Activated effector memory CD4-positive, alpha-beta T cell treated with Interleukin-2 at 50 U/mL for 16 hours (primary cell): ENCODE data around the gene PRELID3B.

Experiments used
- DNase-seq: peaks from one replicate; pipeline ENCODE4 v3.0.0-alpha.2; 2020

The PRELID3B gene

DNA sequence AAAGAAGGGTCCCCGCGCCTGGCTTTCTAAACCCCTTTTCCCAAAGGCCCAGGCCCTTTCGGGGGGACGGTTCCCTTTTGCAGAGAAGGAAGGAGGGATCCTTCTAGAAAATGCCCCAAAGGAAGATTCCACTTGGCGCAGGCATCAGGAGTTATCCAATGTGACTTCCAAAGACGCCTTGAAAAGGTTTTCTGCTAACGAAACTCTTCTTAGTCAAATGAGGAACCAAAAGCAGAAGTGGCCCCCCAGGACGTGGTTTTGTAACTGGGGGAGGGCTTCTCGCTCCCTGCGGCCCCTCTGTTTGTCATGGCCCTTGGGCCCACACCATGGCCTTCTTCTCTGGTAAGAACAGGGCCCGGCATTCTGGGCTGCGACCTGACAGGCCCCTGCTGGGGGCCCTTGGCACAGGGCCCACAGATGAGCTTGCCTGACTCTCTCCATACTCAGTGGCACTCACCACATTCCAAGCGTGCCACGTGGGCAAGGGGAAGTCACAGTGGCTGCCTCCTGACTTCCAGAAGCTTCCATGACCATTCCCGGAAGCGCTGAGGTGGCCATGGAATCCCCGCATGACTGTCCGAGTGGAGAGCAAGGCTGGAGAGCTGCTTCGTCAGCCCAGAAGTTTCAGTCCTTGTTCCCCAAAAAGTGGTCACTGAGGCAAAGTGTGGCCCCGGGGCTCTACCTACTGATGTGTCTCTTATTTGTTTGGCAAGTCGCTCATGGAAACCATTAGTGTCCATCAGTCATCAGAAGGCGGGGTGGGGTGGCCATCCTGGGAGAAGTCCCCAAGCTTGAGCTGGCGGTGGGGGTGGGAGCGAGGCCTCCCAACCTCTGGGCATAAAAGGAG is 34.7 kb downstream of the PRELID3B start:
- DNase-seq = no peak

DNA sequence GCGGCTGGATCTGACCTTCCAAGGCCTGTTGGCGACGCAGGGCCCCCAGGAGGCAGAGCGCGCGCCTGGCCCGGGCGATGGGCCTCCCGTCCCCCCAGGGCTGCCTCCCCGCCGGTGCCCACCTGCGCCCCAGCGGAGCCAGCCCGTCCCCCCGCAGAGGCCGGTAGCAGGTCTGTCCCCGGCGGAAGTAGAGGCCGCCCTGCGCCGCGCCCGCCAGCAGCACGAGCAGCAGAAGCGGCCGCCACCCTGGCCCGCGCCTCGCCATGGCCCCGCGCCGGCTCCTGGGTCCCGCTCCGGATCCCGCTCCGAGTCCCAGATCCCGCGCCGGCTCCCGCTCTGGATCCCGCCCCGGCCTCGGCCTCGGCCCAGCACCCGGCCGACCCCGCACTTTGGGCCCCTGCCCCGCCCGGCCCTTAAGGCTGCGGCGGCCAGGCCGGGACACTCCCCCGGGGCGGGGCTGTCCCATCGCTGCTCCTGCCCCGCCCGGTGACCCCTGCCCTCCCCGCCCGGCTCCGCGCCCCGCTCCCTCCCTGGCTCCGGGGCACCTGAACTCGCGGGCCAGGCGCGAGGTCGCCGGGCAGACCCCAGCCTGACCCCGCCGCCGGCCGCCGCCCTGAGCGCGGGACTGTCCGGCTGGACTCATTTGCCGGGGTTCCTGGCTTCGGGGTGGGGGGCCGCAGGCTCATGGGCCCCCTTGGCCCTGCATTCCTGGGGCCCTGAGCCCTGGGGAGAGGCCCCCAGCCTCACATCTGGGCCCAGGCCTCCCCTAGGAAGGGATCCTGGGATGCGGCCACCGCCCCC is 35.5 kb downstream of the PRELID3B start, which contains the start of gene CTSZ:
TSS of gene CTSZ (minus strand) at position 391 of the 801 bp plus-strand sequence. CDS start at position 265, 126 bp downstream.
- DNase-seq = peak; percentile 27

DNA sequence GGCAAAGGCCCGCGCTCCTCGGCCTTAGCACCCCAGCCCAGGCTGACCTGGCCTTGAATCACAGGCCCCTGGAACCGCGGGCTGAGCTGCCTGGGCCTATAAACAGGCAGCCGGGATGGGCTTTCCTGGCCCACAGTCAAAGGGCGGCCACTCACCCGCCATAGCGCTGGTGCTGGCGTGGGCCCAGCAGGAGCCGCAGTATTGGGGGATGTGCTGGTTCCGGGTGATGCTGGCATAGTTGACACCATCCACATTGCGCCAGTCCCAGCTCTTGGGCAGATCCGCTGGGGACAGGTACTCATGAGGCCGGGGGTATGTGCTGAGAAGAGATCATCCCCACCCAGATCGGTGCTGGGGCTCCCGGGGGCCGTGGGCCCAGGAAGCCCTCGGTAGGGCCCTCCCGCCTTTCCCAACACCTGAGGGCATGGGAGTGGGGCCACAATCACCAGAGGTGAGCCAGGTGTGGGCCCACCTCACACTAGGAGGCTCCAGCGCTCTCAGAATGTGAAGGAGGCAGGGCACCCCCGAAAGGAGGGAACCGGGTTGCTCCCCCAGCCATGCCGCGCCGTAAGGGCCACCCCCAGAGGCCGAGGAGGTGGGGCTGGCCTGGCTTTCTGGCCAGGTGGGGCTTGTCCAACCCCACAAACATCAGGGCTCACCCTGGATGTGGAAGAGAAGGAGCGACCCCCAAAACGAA is 36.3 kb downstream of the PRELID3B start:
- no peak for DNase-seq

DNA sequence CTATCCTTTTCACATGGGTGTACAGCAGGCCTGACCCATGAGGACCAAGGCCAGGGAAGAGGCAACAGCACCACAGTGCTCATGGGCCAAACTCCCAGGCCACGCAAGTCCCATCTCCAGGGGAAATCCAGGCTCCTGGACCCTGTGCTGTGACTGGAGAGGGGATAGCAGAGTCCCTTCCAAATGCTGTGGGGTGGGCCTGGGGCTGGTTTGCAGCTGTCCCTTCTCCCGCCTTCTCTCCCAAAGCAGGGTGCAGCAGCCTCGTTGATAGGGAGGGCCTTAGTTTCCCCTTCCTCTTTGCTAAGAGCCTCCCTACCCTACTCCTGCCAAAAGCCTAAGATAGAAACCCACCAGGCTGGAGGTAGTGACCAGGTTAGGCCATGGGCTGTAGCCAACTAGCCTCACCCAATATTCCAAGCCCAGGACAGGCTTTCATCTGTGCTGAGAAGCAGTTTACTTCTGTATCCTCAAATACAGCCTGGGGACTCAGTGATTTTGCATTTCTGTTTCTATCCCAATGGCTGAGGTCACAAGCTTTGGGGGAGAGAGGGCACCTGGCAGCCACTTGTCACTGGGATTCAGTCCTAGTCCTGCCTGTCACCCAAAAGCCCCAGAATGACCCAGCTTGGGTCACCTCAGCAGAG is 36.9 kb downstream of the PRELID3B start:
- DNase-seq = no peak

DNA sequence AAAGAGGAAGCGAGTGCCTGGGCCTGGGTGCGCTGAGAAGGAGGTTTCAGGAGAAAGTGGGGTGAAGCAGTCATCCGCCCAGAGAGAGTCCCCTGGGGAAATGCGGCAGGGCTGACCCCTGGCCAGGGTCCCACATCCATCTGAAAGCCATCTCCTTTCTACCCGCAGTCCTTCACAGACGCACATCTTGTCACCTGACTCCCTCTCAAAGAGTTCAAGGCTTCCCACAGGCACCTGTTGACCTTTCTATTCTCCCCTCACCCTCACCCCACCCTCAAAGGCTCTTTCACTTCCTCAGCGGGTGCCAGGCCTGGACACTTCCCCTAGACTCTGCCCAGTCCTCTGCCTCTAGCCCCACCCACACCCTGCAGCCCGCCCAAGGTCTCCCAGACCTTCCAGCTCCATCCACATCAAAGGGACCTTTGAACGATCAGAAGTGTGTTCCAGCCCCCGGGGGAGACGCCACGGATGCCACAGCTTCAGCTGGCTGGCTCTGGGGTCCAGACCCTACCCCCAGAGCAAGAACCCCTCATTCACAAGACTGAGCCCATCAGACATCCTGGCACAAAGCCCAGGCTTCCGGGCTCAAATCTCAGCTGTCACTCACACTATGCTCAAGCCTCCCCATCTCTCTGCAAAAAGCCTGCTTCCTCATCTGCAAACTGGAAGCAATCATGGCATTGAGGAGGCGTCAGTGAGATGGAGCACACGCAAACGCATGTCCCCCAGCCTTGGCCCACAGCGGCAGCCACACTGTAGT is 37.6 kb downstream of the PRELID3B start:
- DNase-seq = peak; percentile 36

DNA sequence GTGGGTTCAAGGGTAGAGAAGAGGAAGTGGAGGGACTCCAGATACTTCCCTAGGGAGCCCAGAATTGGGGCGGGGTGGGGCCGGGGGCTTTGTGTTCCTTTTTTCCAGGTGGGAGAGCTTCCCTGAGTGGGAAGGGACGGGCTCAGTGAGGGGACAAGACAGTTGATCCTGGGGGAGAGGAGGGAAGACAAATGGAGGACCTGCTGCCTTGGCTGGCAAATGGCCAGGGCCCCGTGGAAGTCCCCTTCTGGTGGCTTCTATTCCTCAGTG is 38.2 kb downstream of the PRELID3B start:
- DNase-seq = no peak

DNA sequence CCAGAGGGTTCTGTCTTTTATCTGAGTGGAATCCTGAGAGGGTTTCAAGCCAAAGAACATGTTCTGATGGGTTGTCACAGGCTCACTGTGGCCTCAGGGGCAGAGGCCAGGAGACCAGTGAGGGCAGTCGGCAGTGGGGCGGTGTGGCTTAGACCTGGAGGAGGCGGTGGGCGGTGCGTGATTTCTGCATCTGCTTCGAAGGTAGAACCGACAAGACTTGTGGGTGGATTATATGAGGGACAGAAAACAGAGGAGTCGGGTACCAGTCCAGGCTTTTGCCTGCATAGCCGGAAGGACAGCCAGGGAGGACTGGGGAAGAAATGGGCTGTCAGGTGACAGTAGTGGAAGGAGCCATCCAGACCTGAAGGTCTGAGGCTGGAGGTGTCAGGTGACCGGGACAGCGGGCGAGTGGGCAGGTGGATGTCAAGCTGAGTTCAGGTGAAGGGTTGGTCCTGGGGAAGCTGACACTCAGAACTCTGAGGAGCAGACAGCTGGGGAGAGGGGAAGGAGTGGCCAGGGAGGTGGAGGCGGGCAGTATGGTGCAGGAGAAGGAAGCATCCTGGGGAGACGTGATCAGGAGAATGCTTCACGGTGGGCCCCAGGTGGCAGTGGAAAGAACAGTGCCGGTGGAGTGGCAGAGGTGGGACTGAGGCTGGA is 38.6 kb downstream of the PRELID3B start:
- no peak for DNase-seq

DNA sequence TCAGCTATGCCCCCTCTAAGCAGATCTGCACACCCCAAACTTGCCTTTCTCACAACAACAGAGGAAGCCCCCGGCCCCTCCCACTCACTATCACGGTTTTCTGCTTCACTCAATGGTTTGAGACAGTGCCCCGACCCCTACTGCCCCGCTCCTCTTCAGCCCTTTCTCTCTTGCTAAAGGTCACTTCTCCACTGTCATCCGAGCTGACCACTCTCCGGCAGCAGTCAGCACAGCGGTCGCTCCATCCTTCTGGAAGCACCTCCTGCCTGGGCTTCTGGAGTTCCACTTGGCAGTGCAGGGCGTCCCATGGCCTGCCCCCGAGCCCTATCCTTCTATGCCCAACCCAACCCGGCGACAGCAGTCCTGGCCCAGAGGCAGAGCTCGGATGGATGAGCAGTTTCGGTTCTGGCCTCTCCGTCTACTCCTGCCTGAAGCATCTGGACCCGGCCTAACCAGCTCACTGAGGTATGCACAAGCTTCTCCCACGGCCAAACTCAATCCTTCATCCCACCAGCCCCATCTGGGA is 39.6 kb downstream of the PRELID3B start:
- no peak for DNase-seq

DNA sequence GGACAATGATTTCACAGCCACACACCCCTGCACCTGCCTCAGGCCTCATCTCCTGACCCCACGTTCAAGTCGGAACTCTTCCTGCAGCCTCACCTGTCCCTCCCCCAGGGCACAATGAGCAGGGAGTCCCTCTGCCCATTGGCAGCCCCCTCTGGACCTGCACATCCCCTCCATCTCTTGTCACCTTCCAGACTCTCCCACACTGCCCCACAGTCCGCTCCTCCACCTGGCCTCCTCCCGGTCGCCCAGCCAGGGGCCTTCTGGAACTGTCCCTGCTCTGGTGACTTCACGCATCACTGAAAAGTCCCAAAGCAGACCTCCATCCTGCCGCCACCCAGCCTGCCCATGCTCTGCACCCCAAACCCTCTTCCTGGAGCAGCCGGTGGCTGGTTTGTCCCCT is 40.2 kb downstream of the PRELID3B start:
- DNase-seq = no peak

DNA sequence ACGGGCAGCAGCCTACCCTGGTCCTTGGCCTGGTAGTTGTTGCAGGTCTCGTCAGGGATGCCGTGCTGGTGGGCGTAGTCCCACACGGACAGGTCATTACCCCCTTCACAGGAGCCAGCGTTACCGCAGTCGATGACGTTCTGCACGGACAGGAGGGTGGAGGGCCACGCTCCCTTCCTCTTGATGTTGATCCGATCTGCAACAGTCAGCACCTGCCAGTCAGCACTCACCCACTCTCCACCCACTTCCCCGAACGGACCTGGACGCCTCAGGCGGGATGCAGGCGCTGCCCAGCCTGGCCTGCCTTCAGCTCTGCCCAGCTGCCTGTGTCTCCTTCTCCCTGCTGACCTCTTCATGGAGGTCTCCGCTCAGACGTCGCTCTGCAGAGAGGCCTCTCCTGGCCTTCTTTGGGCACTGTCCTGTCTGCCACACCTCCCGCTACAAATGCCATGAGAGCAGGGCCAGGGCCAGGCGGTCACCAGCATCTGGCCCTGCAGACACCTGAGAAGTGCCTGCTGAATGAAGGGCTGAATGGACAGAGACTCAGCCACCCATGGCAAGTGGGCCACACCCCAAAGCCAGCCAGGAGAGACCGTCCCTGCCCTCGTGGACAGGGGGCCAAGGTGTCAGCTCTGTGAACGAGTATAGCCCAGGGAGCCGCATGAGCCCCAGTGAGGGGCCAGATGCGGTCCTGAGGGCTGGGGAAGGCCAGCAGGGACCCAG is 41.0 kb downstream of the PRELID3B start:
- DNase-seq = no peak

DNA sequence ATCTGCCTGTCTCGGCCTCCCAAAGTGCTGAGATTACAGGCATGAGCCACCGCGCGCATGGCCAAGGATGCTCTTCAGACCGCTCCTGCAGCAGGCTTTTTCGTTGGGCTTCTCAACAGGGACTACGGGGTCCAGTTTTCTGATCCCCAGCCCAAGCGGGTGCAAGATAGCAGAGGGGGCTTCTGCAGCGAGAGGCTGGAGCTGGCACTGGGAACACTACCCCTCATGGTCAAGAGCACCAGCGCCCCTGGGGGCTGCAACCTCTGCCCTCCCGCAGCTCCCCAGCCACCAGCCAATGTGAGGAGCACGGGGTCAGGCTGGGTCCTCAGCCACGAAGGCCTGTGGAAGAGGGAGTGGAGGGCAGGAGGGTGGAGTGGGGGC is 41.5 kb downstream of the PRELID3B start:
- no peak for DNase-seq

DNA sequence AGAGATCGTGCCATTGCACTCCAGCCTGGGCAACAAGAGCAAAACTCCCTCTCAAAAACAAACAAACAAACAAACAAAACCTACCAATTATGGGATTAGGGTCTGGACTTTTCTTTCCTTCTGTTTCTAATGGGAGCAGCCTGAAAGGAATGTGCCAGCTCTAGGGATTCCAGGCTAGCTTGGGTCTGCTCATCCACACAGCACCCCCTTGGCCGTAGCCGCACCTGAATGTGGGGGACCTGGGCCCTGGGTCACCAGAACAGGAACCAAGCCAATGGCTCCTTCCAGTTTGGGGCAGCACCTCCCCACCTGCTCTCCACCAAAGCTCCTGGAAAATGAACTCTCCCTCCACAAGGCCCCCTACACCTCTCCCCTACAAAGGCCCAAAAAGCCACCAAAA is 42.3 kb downstream of the PRELID3B start:
- no peak for DNase-seq

DNA sequence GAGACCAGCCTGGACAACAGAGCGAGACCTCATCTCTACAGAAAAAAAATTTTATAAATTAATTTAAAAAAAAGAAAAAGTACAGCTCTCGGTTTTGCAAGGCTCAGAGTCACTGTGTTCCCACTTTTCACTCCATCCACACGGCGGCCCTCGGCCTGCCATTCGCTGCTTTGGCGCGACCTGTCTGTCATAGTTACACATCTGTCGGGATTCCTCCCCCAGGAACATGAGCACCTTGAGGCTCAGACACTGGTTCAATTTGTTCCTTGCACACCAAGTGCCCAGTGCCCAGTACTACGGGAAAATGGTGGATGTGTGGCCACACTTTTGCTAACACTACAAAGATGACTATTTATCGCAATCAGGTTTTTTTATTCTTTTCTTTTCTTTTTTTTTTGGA is 43.9 kb downstream of the PRELID3B start:
- DNase-seq = no peak

DNA sequence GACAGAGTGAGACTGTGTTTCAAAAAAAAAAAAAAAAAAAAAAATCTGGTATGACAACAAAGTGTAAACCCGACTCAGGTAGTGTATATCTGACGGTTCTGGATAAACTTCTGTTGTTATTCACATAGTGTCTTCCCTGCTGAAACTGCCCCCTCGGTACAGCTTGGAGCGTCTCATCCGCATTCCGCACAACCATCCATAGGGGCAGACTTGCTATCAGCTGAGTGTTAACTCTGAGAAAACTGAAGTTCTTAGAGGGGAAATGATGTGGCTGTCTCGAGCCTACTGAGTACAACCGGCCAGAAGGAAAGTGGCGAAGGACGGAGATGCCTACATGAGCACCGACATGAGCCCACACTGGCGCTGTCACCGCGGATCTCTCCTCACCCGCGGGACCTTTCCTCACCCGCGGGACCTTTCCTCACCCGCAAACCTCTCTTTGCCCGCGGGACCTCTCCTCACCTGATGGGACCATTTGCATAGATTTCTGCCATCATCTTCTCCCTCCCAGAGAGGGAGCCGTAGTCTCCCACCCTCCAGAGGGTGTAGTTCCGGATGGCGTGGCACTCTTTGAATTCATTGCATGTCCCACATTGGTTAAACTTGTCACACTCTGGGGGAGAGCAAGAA is 45.3 kb downstream of the PRELID3B start:
- no peak for DNase-seq

DNA sequence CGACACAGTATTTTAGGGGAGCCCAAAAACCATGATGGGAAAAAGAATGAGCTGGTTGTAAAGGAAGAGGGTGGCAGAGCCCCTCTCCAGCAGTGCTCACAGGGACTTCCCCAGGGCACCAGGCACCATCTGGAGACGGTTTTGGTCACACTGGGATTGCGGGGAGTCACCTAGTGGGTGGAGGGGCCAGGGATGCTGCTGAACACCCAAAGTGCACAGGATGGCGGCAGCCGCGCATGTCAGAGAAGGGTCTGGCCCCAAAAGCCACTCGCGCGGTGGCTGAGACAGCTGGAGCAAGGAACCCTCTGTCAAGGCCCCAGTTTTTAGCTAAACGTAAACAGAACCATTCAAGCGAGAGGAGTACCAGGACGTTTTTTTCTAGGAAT is 46.4 kb downstream of the PRELID3B start:
- DNase-seq = no peak

DNA sequence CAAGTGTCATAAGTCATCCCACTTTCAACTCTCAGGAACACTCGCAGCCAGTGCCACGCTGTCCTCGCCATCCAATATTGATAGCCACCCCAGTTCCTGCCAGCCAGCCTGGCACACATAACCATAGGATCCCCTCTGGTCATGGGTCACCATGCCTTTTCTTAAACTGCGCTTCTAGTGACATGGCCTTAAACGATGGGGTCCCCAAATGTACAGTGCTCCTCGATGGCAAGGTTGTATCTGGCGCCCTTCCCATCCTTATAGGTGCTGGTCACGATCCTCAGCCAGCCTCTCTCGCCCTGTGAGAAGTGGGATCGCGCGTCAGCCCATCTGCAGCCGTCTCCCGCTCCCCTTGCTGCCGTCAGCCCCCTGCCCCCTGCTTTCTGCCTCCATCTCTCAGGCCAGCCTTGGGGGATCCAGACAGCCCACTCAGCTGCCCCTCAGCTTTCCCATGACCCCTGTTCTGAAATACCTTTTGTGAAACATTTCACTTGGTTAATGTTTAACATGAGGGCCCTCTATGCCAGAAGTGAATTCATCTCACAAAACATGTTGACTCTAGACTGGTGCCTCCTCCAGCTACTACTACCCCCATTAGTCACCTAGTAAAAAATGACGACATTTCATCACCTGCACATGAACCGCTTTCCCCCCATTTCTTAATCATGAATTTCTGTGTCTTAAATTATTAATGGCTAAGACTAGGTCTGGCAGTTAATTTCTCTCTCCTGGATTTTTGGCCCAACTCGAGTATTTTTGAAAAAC is 46.9 kb downstream of the PRELID3B start:
- no peak for DNase-seq

DNA sequence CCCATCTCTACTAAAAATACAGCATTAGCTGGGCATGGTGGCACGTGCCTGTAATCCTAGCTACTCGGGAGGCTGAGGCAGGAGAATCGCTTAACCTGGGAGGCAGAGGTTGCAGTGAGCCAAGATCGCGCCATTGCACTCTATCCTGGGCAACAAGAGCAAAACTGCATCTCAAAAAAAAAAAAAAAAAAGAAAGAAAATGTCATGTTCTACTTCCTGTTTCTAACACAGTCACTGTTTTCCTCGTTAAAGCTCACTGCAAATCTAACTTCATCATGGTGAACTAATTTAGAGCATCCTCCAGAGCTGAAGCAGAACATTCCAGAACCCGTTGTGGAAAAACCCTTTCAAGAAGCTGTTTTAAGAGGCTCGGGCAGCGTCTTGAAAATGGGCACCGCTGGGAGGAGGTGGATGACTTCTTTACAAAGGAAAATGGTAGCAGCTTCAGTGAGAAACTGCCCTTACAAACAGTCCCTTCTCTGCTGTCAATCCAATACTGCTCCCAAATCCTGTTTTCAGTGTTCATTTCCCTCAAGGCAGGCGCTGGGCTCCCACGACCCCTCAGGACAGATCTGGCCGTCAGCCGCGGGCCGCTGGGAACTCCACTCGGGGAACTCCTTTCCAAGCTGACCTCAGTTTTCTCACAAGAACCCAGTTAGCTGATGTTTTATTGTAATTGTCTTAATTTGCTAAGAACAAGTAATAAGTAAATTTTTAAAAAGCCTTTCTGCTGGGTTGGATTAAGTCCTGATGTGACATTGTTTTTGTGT is 48.0 kb downstream of the PRELID3B start:
- DNase-seq = no peak

DNA sequence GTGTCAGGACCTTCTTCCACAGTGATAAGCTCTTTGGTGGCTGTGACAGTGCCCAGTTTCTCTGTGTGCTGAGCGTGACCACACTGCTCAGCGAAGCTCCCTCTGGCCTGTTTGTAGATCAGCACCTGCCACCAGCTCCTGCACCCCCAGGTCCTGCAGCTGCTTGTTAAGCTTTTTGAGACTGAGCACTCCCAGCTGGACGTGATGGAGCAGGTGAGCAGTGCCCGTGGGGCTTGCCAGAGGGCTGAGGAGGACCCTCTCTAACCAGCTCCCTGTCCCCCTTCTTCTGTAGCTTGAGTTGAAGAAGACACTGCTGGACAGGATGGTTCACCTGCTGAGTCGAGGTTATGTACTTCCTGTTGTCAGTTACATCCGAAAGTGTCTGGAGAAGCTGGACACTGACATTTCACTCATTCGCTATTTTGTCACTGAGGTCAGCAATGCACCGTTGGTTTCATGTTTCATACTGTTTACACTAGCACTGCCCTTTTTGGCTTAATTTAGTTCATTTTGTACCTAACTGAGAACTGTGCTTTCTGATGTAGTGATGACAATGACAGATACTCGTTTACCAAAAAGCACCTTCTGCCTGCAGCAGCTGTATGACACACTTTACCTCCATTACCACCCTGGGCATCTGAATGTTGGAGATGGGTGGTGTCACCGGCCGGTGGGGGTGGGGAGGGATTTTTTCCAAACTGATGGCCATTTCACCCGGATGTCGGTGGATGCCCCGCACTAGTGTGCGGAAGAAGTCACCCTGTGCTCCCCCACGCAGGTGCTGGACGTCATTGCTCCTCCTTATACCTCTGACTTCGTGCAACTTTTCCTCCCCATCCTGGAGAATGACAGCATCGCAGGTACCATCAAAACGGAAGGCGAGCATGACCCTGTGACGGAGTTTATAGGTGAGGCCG is 49.0 kb downstream of the PRELID3B start:
- DNase-seq = no peak
